H54 (cell line): ENCODE data around the gene MICA.
"Not testable (repeated sequence)": the region's sequence is repeated elsewhere in the genome, so short reads cannot be mapped to it uniquely, and the experiment has no call there.

Source experiments
- DNase-seq: peaks from one replicate; pipeline ENCODE4 v3.0.0; 2011; ENCODE audit warnings: low spot score, mixed read lengths; ENCODE audit not compliant: insufficient read length
- FAIRE-seq: peaks from 3 replicates; lab custom pipeline; 2011; peaks lifted over from hg19 to GRCh38; lab: Jason Lieb, UNC
- POLR2A ChIP-seq: IDR thresholded peaks from 2 replicates; pipeline ENCODE4 v1.6.1; 2011; ENCODE audit warnings: low read depth, mild to moderate bottlenecking, low read length

MICA gene

DNA sequence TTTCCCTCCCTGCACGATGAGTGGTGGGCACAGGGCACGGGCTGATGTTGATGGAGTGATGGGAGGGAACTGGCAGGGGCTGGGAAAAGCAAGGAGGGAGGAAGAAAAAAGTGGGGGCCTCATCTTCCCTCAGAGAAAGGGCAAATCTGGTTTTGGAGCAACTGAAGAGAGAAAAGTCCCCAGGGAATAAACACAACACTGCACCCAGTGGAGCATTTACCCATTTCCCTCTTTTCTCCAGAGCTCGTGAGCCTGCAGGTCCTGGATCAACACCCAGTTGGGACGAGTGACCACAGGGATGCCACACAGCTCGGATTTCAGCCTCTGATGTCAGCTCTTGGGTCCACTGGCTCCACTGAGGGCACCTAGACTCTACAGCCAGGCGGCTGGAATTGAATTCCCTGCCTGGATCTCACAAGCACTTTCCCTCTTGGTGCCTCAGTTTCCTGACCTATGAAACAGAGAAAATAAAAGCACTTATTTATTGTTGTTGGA, 11.4 kb downstream of the MICA start:
- no peak for DNase-seq
- no peak for TF ChIP-seq POLR2A
- no peak for FAIRE-seq

DNA sequence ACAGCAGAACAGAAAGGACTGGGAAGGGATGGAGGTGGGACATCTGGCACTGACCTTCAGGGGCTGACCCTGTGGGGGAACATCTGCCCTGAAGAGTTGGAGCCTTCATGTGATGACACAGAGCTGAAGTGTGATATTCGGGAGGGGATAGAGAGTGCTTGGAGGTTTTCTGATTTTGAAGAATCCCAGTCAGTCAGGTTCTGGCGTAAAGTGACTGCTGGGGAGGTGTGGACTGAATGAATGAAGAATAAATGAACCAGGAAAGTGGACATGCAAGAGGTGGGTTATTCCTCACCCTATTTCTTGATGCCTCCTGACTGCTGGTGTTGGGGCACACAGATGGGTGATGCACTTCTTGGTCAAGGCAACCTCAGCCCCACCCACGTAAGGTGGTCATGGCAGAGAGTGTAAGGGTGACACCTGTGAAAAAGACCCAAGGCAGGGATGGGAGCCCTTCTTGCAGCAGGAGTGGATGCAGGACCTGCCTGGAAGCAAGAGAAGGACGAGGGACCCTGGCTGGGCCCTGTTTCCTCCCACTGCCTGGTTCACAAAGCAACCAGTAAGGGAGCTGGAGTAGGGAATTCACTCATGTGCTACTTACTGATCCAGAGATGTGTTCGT, 13.1 kb downstream of the MICA start:
- no peak for FAIRE-seq
- DNase-seq, result no peak
- no peak for TF ChIP-seq POLR2A

DNA sequence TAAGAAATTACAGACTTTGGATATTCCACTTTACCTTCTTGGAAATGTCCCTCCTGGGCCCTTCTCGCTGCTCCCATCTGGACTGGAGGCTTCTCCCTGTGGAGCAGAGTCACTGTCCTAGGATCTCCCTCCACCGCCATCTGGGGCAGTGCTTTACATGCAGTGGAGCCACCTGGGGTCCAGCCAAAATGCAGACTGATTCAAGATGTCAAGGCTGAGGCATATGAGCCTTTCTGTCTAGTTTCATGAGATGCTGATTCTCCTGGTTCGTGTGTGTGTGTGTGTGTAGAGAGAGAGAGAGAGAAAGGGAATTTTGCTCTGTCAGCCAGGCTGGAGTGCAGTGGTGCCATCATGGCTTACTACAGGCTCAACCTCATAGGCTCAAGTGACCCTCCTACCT, 14.9 kb downstream of the MICA start:
- DNase-seq (no peak), FAIRE-seq (no peak)
- no peak for TF ChIP-seq POLR2A

DNA sequence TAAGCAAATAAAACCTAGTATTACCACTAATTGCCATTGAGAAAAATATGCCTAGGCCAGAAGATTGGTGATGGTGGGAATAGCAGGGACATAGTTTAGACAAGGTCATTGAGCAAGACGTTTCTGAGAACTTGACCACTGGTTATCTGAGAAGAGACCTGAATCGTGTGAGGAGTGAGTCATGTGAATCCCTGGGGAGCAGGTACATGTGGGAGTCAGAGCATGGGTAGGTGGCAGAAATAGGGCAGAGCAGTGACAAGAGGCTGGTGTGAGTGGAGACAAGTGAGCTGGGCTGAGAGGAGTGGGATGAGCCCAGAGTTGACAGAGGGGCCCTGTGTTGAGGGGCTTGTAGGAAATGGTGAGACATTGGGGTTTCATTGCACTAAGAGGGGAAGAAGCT, 16.4 kb downstream of the MICA start:
- no peak for TF ChIP-seq POLR2A
- DNase-seq, result no peak
- no peak for FAIRE-seq

DNA sequence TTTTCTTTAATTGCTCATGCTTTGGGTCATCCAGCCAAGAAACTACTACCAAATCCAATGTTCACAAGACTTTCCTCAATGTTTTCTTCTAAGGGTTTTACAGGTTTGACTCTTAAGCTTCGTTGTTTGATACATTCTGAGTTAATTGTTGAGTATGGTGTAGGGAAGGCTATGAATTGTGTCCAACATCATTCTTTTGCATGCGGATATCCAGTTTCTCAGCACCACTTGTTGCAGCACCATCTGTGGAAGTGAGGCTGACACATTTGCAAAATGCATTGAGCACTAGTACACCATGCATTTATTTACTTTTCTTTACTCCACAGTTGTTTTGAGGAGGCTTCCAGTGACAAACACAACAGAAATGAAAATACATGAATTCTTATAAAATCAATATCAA, 17.2 kb downstream of the MICA start:
- TF ChIP-seq POLR2A, result no peak
- no peak for FAIRE-seq
- no peak for DNase-seq

DNA sequence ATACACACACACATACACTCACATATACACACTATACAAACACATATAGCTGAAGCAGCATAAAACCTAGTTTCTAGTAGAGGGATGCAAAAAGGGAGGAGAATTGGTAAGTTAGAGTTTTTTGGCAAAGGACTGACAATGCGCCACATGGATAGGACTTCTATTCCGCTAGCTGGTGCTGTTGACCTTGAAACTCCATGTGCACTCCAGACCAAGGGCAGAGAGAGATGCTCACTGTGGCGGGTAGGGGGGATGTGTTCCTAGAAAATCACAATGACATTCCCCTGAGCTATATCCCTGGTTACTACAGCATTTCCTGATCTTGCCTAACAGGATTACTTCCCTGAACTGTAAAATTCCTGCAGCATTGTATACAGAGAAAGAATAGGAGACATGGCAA, 19.2 kb downstream of the MICA start:
- DNase-seq (no peak), FAIRE-seq (no peak)
- TF ChIP-seq POLR2A, result no peak

DNA sequence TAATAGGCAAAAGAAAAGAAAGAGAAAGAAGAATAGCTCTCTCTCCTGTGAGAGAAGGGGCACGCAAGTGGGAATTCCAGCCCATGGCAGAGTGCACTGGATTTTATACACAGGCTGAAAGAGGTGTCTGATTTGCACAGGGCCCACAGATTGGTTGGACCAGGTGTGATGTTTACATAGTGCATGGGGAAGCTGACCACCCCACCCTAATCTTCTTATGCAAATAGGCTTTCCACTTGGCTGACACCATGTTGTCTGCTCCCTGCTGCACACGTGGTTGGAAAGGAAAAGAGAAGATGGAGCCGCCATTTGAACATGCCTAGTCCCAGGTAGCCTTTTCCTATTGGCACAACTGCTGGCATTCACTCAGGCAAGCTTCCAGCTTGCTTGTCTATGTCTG, 20.2 kb downstream of the MICA start:
- DNase-seq, result no peak
- TF ChIP-seq POLR2A, result no peak
- no peak for FAIRE-seq

DNA sequence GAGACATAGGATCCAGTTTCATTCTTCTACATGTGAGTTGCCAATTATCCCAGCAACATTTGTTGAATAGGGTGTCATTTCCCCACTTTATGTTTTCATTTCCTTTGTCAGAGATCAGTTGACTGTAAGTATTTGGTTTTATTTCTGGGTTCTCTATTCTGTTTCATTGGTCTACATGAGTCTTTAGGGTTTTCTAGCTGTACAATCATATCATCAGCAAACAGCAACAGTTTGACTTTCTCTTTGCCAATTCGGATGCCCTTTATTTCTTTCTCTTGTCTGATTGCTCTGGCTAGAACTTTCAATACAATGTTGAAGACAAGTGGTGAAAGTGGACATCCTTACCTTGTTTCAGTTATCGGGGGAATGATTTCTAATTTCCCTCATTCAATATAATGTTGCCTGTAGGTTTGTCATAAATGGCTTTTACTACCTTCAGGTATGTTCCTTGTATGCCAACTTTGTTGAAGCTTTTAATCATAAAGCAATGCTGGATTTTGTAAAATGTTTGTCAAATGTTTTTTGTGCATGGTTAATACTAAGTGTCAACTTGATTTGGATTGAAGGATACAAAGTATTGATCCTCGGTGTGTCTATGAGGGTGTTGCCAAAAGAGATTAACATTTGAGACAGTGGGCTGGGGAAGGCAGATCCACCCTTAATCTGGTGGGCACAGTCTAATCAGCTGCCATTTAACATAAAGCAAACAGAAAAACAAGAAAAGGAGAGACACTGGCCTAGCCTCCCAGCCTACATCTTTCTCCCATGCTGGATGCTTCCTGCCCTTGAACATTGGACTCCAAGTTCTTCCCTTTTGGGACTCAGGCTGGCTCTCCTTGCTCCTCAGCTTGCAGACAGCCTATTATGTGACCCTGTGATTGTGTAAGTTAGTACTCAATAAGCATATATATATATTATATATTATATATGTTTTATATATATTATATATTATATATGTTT, 23.3 kb downstream of the MICA start:
- FAIRE-seq, result no peak
- no peak for DNase-seq
- TF ChIP-seq POLR2A, result no peak

DNA sequence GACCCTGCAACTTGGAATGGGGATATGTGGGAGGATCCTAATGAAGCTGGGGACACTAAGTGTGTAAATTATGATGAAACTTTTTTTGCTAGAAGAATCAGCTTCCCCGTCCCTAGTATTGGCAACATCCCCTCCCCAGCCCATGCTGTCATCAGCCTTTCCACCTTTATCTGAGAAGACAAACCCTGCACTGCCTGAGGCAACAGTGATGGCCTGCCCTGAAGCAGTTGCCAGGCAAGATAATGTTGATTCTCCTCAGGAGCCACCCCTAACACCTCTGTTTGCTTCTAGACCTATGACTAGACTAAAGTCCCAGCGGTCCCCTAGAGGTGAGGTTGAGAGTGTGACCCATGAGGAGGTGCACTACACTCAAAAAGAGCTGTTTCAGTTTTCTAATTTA, 27.1 kb downstream of the MICA start:
- DNase-seq (no peak), FAIRE-seq (no peak)
- TF ChIP-seq POLR2A, result no peak

DNA sequence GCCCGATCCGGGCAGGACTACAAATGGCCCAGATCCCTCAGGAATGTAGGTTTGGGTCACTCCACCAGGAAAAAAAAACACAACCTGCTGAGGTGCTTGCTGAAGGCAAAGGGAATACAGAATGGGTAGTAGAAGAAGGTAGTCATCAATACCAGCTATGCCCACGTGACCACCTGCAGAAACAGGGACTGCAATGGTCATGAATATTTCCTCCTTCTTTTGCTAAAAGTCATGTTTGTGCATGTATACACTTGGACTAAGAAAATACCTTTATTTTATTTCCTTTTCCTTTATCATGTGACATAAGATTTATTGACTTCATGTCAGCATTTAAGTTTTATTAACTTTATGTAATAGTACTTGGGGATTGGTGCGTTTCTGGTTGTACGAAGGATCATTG, 31.7 kb downstream of the MICA start:
- DNase-seq, result not testable (repeated sequence)

DNA sequence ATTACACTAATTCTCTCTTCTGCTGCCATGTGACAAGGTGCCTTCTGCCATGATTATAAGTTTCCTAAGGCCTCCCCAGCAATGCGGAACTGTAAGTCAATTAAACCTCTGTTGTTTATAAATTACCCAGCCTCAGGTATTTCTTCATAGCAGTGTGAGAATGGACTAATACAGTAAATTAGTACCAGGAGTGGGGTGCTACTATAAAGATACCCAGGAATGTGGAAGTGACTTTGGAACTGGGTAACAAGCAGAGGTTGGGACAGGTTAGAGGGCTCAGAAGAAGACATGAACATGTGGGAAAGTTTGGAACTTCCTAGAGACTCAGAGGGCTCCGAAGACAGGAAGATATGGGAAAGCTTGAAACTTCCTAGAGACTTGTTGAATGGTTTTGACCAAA, 34.8 kb downstream of the MICA start:
- FAIRE-seq (no peak), DNase-seq (no peak)
- TF ChIP-seq POLR2A, result no peak

More for the DNA sequence above, 31.7 kb downstream of the MICA start:
- not testable (repeated sequence) for FAIRE-seq

DNA sequence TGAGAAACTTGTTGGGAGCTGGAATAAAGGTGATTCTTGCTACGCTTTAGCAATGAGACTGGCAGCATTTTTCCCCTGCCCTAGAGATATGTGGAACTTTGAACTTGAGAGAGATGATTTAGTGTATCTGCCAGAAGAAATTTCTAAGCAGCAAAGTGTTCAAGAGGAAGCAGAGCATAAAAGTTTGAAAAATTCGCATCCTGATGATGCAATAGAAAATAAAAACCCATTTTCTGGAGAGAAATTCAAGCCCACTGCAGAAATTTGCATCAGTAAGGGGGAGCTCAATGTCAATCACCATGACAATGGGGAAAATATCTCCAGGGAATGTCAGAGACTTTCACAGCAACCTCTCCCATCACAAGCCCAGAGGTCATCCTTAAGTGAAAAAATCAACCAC, 35.3 kb downstream of the MICA start:
- TF ChIP-seq POLR2A, result no peak
- FAIRE-seq (no peak), DNase-seq (no peak)

DNA sequence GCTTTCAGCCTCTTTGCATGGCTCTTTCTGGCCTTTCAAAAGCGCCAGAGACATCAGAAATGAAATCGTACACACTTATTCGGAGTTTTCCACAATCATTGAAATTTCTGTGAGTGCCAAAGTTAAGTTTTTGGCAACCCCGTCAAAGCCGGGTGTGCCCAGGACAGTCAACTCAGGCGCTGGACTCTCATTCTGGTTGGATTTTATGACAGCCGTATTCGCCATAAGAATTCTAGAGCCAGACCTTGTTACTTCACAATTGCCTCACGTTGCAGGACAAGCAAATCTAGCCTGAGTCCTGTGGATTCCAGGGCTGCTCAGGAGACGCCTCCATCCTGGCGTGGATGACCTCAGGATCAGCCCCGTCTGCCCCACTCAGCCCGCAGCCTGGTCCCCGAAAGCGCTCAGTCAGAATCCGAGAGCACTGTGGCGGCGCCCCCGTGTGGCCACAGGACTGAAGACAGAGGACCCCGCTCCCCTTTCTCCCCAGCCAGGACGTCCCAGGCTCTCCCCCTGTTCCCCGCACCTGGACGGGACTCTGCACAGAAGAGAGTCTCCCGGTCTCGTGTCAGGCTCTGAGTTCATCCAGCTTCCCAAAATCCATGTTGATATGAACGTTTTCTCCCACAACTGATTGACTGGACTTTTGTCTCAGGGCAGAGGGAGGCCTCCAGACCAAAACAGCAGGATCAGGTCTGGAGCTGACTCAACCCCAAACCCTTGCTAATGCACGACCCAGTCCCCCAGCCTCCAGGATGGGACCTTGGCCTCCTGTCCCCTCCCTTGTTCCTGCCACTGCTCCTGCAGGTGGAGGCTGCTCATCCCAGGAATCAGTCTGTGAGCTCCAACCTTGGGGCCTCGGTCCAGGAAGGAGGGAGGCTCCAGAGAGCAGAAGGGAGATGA, 38.2 kb downstream of the MICA start:
- TF ChIP-seq POLR2A, result no peak
- no peak for FAIRE-seq
- peak; percentile 67 for DNase-seq

DNA sequence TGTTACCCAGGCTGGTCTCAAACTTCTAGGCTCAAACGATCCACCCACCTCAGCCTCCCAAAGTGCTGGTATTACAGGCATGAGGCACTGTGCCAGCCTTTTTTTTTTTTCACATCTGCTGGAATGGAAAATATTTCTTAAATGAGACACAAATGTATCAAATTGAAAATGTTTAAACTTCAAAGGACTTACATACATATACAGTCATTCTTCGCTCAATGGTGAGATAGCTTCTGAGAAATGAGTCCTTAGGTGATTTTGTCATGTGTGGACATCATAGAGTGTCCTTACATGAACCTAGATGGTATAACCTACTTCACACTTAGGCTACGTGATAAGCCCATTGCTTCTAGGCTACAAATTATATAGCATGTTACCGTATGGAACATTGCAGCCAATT, 43.1 kb downstream of the MICA start:
- DNase-seq (no peak), FAIRE-seq (no peak)
- TF ChIP-seq POLR2A, result no peak

DNA sequence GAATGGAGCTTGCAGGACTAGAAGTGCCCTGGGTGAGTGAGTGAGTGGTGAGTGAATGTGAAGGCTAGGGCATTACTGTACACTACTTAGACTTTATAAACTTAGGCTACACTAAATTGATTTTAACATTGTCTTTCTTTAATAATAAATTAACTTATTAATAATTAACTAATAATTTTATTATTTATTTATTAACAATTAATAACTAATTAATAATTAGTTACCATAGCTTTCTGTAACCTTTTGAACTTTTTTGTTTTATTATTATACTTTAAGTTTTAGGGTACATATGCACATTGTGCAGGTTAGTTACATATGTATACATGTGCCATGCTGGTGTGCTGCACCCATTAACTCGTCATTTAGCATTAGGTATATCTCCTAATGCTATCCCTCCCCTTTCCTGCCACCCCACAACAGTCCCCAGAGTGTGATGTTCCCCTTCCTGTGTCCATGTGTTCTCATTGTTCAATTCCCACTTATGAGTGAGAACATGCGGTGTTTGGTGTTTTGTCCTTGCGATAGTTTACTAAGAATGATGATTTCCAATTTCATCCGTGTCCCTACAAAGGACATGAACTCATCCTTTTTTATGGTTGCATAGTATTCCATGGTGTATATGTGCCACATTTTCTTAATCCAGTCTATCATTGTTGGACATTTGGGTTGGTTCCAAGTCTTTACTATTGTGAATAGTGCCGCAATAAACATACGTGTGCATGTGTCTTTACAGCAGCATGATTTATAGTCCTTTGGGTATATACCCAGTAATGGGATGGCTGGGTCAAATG, 43.8 kb downstream of the MICA start:
- not testable (repeated sequence) for DNase-seq, FAIRE-seq
